Left lung (tissue), 10 donors: ENCODE measurements around the gene SCG3. TPM values are rescaled to one million over a fixed set of nuclear protein-coding genes. Genes with fewer than 3 reads are reported as not detected.
"Not testable (repeated sequence)": the region's sequence is repeated elsewhere in the genome, so short reads cannot be mapped to it uniquely, and the experiment has no call there.

Experiments used
- ATAC-seq: fragments of 200-7000 bp; cut with Tn5 transposase; one replicate; pipeline ENCODE4 v1.9.1; 2020; ENCODE audit warnings: moderate library complexity
- DNase-seq, 4 donors: peaks; one replicate each; pipeline ENCODE4 v3.0.0-alpha.2; 2013 to 2020
- H3K27ac ChIP-seq, 2 donors: fragments of 200-600 bp; sonication (generic) in 1 of 2; one replicate each; pipeline versions ENCODE4 v1.5.0 to v1.8.0; 2020 to 2021
- H3K27me3 ChIP-seq, 2 donors: fragments of 200-600 bp; sonication (generic) in 1 of 2; one replicate each; pipeline versions ENCODE4 v1.5.0 to v1.8.0; 2020 to 2021
- H3K36me3 ChIP-seq, 2 donors: fragments of 200-600 bp; sonication (generic) in 1 of 2; one replicate each; pipeline versions ENCODE4 v1.5.0 to v1.8.0; 2020 to 2021
- H3K4me1 ChIP-seq, 2 donors: fragments of 200-600 bp; one replicate each; pipeline ENCODE4 v1.8.0; 2021
- H3K4me3 ChIP-seq, 2 donors: fragments of 200-600 bp; sonication (generic) in 1 of 2; one replicate each; pipeline versions ENCODE4 v1.5.0 to v1.8.0; 2020 to 2021; ENCODE audit warnings: mild to moderate bottlenecking in 1 of 2
- H3K9me3 ChIP-seq, 2 donors: fragments of 200-600 bp; sonication (generic) in 1 of 2; one replicate each; pipeline versions ENCODE4 v1.5.0 to v1.8.0; 2020 to 2021
- CTCF ChIP-seq, 2 donors: fragments of 200-600 bp; sonication (generic) in 1 of 2; IDR thresholded peaks; one replicate each; pipeline versions ENCODE4 v1.5.0 to v1.8.0; 2021; ENCODE audit warnings: antibody characterized with exemption in 2 of 2
- intact Hi-C, 2 donors: fragments of 100-400 bp; cut with DNase I; formaldehyde crosslinking; loops; one replicate each; pipeline versions ENCODE4 v1.11.2 to v1.14.2; 2022
- polyA plus RNA-seq, 6 donors: library from polyadenylated mRNA; unstranded; fragments of 120-200 nt; gene quantifications; one replicate each; pipeline ENCODE4 v1.2.1, GENCODE V29; 2013; ENCODE audit not compliant: insufficient read length in 6 of 6
- total RNA-seq, 2 donors: library from RNA; stranded (reverse); fragmentation: NEBNext Ultra II Directional; extraction: Animal tissue kit (Norgen Biotek cat#: 25700); gene quantifications; one replicate each; pipeline ENCODE4 v1.2.1, GENCODE V29; 2021
- donor health status: DM: no; HTN: yes; CAD: no.
- donor health status: DM: no; HTN: no; CAD: no.

Gene SCG3
- total and polyA plus RNA-seq, 8 donors, result 0.12 to 2.2 (median 1.2) TPM; not detected in 1

GRCh38 chr15:51647128-51647562 is 34.2 kb upstream of the SCG3 start:
- peak; percentile 71 for ATAC-seq
- no peaks in the 10 kb centered on the region for H3K9me3 ChIP-seq
- peaks cover 0 to 2% of the 10 kb centered on the region in 2 donors for H3K4me1 ChIP-seq
- H3K27ac ChIP-seq, result peak overlapping the region in 1 of 2 donors; percentile 48
- no peak for TF ChIP-seq CTCF (IDR thresholded peaks at IDR 0.05)
- H3K4me3 ChIP-seq, result no peak overlapping the region
- intact Hi-C loops, result no loop called here
- peak in 1 of 4 donors; percentile 79 for DNase-seq
- H3K27me3 ChIP-seq, result no peaks in the 10 kb centered on the region
- no peaks in the 10 kb centered on the region for H3K36me3 ChIP-seq

DNA sequence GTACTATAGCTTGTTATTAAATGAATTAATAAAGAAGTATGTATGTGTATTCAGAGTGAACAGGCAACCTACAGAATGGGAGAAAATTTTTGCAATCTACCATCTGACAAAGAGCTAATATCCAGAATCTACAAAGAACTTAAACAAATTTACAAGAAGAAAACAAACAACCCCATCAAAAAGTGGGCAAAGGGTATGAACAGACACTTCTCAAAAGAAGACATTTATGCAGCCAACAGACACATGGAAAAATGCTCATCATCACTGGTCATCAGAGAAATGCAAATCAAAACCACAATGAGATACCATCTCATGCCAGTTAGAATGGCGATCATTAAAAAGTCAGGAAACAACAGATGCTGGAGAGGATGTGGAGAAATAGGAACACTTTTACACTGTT is 33.2 kb upstream of the SCG3 start:
- DNase-seq, H3K27ac ChIP-seq, intact Hi-C loops, H3K9me3 ChIP-seq, H3K4me3 ChIP-seq, H3K27me3 ChIP-seq, ATAC-seq, H3K36me3 ChIP-seq, H3K4me1 ChIP-seq: not testable (repeated sequence)

DNA sequence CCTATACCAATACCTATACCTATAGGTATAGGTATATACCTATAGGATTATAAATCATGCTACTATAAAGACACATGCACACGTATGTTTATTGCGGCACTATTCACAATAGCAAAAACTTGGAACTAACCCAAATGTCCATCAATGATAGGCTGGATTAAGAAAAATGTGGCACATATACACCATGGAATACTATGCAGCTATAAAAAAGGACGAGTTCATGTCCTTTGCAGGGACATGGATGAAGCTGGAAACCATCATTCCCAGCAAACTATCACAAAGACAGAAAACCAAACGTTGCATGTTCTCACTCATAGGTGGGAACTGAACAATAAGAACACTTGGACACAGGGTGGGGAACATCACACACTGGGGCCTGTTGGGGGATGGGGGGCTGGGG is 32.7 kb upstream of the SCG3 start:
- ATAC-seq, intact Hi-C loops, DNase-seq, H3K27me3 ChIP-seq, H3K27ac ChIP-seq, H3K4me1 ChIP-seq, H3K4me3 ChIP-seq, H3K36me3 ChIP-seq, H3K9me3 ChIP-seq: not testable (repeated sequence)

- no peaks in the 10 kb centered on the region for H3K36me3 ChIP-seq
- no peaks in the 10 kb centered on the region for H3K9me3 ChIP-seq
- peak in 2 of 4 donors; percentile 57 to 80 for DNase-seq
- ATAC-seq, result peak; percentile 94
- no peaks in the 10 kb centered on the region for H3K27me3 ChIP-seq
- no peaks in the 10 kb centered on the region for H3K4me1 ChIP-seq
- TF ChIP-seq CTCF (IDR thresholded peaks at IDR 0.05), result peak; percentile 64 to 71
- intact Hi-C loops, result loop anchor here (2.0 to 10.0 kb wide), 2 partner anchors 125 to 127 kb away; no protein-coding TSS in a partner anchor
- no peak overlapping the region for H3K27ac ChIP-seq
- no peak overlapping the region for H3K4me3 ChIP-seq
Measured at GRCh38 chr15:51649659-51650521, 31.4 kb upstream of the SCG3 start.

DNA sequence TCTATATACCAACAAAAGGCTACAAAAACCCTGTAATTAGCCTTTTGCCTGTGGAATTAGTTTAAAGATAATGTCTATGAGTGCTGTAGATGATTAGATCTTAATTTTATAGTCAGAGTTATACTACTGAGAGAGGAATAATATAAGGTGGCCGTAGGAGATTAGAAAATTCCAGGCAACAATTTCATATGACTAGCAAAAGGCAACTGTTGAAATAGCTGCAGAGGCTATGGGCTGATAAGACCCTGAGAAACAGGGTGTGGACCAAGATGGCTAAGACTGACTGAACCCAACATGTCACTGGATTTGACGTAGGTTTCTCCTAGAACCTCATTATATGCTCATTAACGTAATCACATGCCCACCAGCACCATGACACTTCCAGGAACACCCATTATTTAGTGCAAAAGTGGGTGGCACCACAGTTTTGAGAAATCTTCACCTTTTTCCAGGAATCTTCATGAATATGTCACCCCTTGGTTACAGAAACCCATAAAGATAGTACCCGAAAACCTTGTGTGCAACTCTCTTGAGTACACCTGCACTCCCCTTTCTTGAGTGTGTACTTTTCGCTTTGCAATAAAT is 29.1 kb upstream of the SCG3 start:
- H3K27me3 ChIP-seq, result no peaks in the 10 kb centered on the region

DNA sequence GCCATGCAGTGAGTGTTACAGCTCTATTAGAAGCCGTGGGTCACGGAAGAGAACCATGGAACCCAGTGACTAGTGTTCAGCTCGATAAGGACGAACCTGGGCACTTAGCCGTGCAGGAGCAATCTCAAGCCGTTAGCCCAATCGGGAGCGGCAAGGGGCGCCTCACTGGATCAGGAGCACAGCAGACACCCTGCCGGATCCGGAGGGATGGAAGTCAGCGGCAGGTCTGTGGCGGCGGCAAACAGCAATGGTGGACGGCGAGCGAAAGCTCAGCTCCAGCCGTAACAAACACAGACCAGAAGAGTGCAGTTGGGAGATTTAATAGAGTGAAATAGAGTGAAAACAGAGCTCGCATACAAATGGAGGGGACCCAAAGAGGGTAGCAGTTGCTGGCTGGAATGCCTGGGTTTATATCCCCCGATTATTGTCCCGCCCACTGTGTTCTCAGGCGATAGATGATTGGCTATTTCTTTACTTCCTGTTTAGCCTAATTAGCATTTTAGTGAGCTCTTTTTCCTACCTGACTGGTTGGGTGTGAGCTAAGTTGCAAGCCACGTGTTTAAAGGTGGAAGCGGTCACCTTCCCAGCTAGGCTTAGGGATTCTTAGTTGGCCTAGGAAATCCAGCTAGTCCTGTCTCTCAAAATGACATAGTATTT is 25.8 kb upstream of the SCG3 start:
- H3K27me3 ChIP-seq, ATAC-seq, H3K27ac ChIP-seq, H3K36me3 ChIP-seq, H3K4me1 ChIP-seq, H3K4me3 ChIP-seq, H3K9me3 ChIP-seq: not testable (repeated sequence)
- intact Hi-C loops, result loop anchor here in 1 of 2 donors (10.0 kb wide), 1 partner anchor 119 kb away; no protein-coding TSS in a partner anchor
- peak in 1 of 4 donors; percentile 65 for DNase-seq

More for the DNA sequence above, 29.1 kb upstream of the SCG3 start:
- Histone ChIP-seq H3K4me3 (no peak overlapping the region), H3K4me1 (no peaks in the 10 kb centered on the region), H3K36me3 (no peaks in the 10 kb centered on the region), H3K9me3 (no peaks in the 10 kb centered on the region), H3K27ac (no peak overlapping the region)
- TF ChIP-seq CTCF (IDR thresholded peaks at IDR 0.05), result no peak
- no peak for DNase-seq
- intact Hi-C loops, result loop anchor here in 1 of 2 donors (10.0 kb wide), 1 partner anchor 123 kb away; no protein-coding TSS in a partner anchor
- no peak for ATAC-seq
